Suprapubic skin (tissue), 4 donors: ENCODE data around the gene CREBRF. TPM values are rescaled to one million over a fixed set of nuclear protein-coding genes. Genes with fewer than 3 reads are reported as not detected.
A peak's percentile ranks its signal among the peaks of the same experiment; 100 is the strongest.

Experiments
- DNase-seq, 2 donors: peaks; one replicate each; pipeline ENCODE4 v3.0.0-alpha.2; 2019; ENCODE audit warnings: low spot score in 2 of 2
- H3K27ac ChIP-seq: fragments of 200-600 bp; sonication (generic); one replicate; pipeline ENCODE4 v1.5.1; 2019
- H3K27me3 ChIP-seq: fragments of 200-600 bp; sonication (generic); one replicate; pipeline ENCODE4 v1.5.1; 2019
- H3K36me3 ChIP-seq: fragments of 200-600 bp; sonication (generic); one replicate; pipeline ENCODE4 v1.5.1; 2019
- H3K4me1 ChIP-seq: fragments of 200-600 bp; sonication (generic); one replicate; pipeline ENCODE4 v1.5.1; 2019
- H3K4me3 ChIP-seq: fragments of 200-600 bp; sonication (generic); one replicate; pipeline ENCODE4 v1.5.1; 2019; ENCODE audit warnings: mild to moderate bottlenecking
- H3K9me3 ChIP-seq: fragments of 200-600 bp; sonication (generic); one replicate; pipeline ENCODE4 v1.5.1; 2019
- EP300 ChIP-seq: sonication (generic); formaldehyde crosslinking; IDR thresholded peaks from one replicate; pipeline ENCODE4 v1.6.1; 2017; ENCODE audit warnings: antibody characterized with exemption
- POLR2A ChIP-seq, 2 donors: fragments of 450-650 bp; IDR thresholded peaks; one replicate each; pipeline ENCODE4 v1.6.1; 2017; ENCODE audit warnings: antibody characterized with exemption in 2 of 2, mild to moderate bottlenecking in 2 of 2, moderate library complexity in 2 of 2
- POLR2AphosphoS5 ChIP-seq, 3 donors: sonication (generic); formaldehyde crosslinking; IDR thresholded peaks; one replicate each; pipeline ENCODE4 v1.6.1; 2017; ENCODE audit warnings: antibody characterized with exemption in 3 of 3
- WGBS: methylation state at CpG from one replicate; pipeline ENCODE4 v1.1.5; 2018; 5-methylcytosine and 5-hydroxymethylcytosine counted together
- total RNA-seq, 4 donors: library from RNA; depleted of rRNA; stranded (reverse); fragments of >200 nt; gene quantifications; one replicate each; pipeline ENCODE4 v1.1.0, GENCODE V29; 2016
- TF ChIP-seq, protein P1 (sequence below), 2 donors: fragments of 200-600 bp in 1 of 2; fragments of 450-650 bp in 1 of 2; sonication (generic) in 1 of 2; IDR thresholded peaks; one replicate each; pipeline ENCODE4 v1.5.1; 2016 to 2019; ENCODE audit warnings: antibody characterized with exemption in 2 of 2, mild to moderate bottlenecking in 1 of 2, moderate library complexity in 1 of 2

CREBRF gene
- 10 to 100 TPM; 21.8 to 65.5 (median 28.5) TPM for total RNA-seq

- TF ChIP-seq POLR2AphosphoS5 (IDR thresholded peaks at IDR 0.05) (peak; percentile 85 to 98 (median 96)), EP300 (no peak), POLR2A (IDR thresholded peaks at IDR 0.05) (peak in 1 of 2 donors; percentile 72)
- TF ChIP-seq, protein P1, sequence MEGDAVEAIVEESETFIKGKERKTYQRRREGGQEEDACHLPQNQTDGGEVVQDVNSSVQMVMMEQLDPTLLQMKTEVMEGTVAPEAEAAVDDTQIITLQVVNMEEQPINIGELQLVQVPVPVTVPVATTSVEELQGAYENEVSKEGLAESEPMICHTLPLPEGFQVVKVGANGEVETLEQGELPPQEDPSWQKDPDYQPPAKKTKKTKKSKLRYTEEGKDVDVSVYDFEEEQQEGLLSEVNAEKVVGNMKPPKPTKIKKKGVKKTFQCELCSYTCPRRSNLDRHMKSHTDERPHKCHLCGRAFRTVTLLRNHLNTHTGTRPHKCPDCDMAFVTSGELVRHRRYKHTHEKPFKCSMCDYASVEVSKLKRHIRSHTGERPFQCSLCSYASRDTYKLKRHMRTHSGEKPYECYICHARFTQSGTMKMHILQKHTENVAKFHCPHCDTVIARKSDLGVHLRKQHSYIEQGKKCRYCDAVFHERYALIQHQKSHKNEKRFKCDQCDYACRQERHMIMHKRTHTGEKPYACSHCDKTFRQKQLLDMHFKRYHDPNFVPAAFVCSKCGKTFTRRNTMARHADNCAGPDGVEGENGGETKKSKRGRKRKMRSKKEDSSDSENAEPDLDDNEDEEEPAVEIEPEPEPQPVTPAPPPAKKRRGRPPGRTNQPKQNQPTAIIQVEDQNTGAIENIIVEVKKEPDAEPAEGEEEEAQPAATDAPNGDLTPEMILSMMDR (IDR thresholded peaks at IDR 0.05), result no peak
- peaks cover 29% of the 10 kb centered on the region for H3K4me1 ChIP-seq
- H3K36me3 ChIP-seq, result no peaks in the 10 kb centered on the region
- WGBS, result under 1% methylated on average over 27 of the region's 74 CpGs
- H3K27me3 ChIP-seq, result no peaks in the 10 kb centered on the region
- peak within 1 kb of the TSS; percentile 100 for H3K4me3 ChIP-seq
- H3K9me3 ChIP-seq, result no peaks in the 10 kb centered on the region
- H3K27ac ChIP-seq, result peak within 1 kb of the TSS; percentile 100
- DNase-seq, result peak; percentile 99
Measured at GRCh38 chr5:173055983-173056782, at the start of gene CREBRF. Gene CREBRF (plus strand): TSS chr5:173056352. CDS start chr5:173080776, 24,424 bp downstream.

- Histone ChIP-seq H3K36me3 (no peaks in the 10 kb centered on the region), H3K4me1 (peaks cover 41% of the 10 kb centered on the region), H3K27ac (no peak overlapping the region), H3K27me3 (no peaks in the 10 kb centered on the region), H3K9me3 (no peaks in the 10 kb centered on the region), H3K4me3 (no peak overlapping the region)
- TF ChIP-seq POLR2A (IDR thresholded peaks at IDR 0.05) (no peak), EP300 (no peak), POLR2AphosphoS5 (IDR thresholded peaks at IDR 0.05) (no peak)
- TF ChIP-seq, protein P1 (IDR thresholded peaks at IDR 0.05), result no peak
- 83% methylated on average over 6 of the region's 6 CpGs for WGBS
- peak in 1 of 2 donors; percentile 20 for DNase-seq
Measured at GRCh38 chr5:173010021-173010420, 46.1 kb upstream of the CREBRF start.

GRCh38 chr5:173010547-173011464 lies 45.3 kb upstream of the CREBRF start:
- 82% methylated on average over 11 of the region's 11 CpGs for WGBS
- Histone ChIP-seq H3K36me3 (no peaks in the 10 kb centered on the region), H3K27ac (peak overlapping the region; percentile 71), H3K4me3 (no peak overlapping the region), H3K27me3 (no peaks in the 10 kb centered on the region), H3K9me3 (no peaks in the 10 kb centered on the region), H3K4me1 (peaks cover 48% of the 10 kb centered on the region)
- peak in 1 of 2 donors; percentile 71 for DNase-seq
- TF ChIP-seq POLR2A (IDR thresholded peaks at IDR 0.05), result no peak
- no peak for TF ChIP-seq POLR2AphosphoS5 (IDR thresholded peaks at IDR 0.05)
- TF ChIP-seq, protein P1 (IDR thresholded peaks at IDR 0.05), result peak in 1 of 2 donors; percentile 9
- no peak for TF ChIP-seq EP300

GRCh38 chr5:173011566-173011965 lies 44.6 kb upstream of the CREBRF start:
- no peak for DNase-seq
- Histone ChIP-seq H3K27ac (peak overlapping the region; percentile 71), H3K36me3 (no peaks in the 10 kb centered on the region), H3K4me3 (no peak overlapping the region), H3K4me1 (peaks cover 55% of the 10 kb centered on the region), H3K27me3 (no peaks in the 10 kb centered on the region), H3K9me3 (no peaks in the 10 kb centered on the region)
- 58% methylated on average over 4 of the region's 4 CpGs for WGBS
- TF ChIP-seq, protein P1 (IDR thresholded peaks at IDR 0.05), result no peak

GRCh38 chr5:173012882-173013281 lies 43.3 kb upstream of the CREBRF start:
- H3K27me3 ChIP-seq, result no peaks in the 10 kb centered on the region
- no peaks in the 10 kb centered on the region for H3K9me3 ChIP-seq
- H3K36me3 ChIP-seq, result no peaks in the 10 kb centered on the region
- no peak overlapping the region for H3K27ac ChIP-seq
- 82% methylated on average over 4 of the region's 4 CpGs for WGBS
- H3K4me3 ChIP-seq, result no peak overlapping the region
- peaks cover 54% of the 10 kb centered on the region for H3K4me1 ChIP-seq
- peak in 1 of 2 donors; percentile 55 for DNase-seq
- TF ChIP-seq EP300 (no peak), POLR2A (IDR thresholded peaks at IDR 0.05) (no peak), POLR2AphosphoS5 (IDR thresholded peaks at IDR 0.05) (no peak)
- TF ChIP-seq, protein P1 (IDR thresholded peaks at IDR 0.05), result no peak
